Neural cell (in vitro differentiated cells): Measurements from ENCODE around the gene TNKS1BP1. TPM values are rescaled to one million over a fixed set of nuclear protein-coding genes. Genes with fewer than 3 reads are reported as not detected.
"Not testable (repeated sequence)": the region's sequence is repeated elsewhere in the genome, so short reads cannot be mapped to it uniquely, and the experiment has no call there.

ENCODE experiments used
- H2AFZ ChIP-seq: fragments of 200-600, 300-800 bp; sonication (generic), shearing (Covaris generic); 2 replicates; pipeline ENCODE4 v1.6.0; 2014; ENCODE audit warnings: low read depth, mild to moderate bottlenecking, antibody characterized with exemption, low read length, moderate library complexity
- H3F3A ChIP-seq: fragments of 200-600 bp; shearing (Covaris generic); 2 replicates; pipeline ENCODE4 v1.6.1; 2016; ENCODE audit warnings: mild to moderate bottlenecking, moderate library complexity, mixed read lengths, antibody characterized with exemption, low read length; ENCODE audit not compliant: insufficient read depth, poor library complexity, severe bottlenecking
- H3K27ac ChIP-seq: fragments of 200-600, 300-800 bp; sonication (generic), shearing (Covaris generic); 2 replicates; pipeline ENCODE4 v1.5.1; 2014; ENCODE audit warnings: mild to moderate bottlenecking, low read length, moderate library complexity
- H3K27me3 ChIP-seq: fragments of 300-800, 200-600 bp; sonication (generic), shearing (Covaris generic); 2 replicates; pipeline ENCODE4 v1.6.0; 2014; ENCODE audit warnings: mild to moderate bottlenecking, low read depth, low read length, moderate library complexity; ENCODE audit not compliant: insufficient read depth
- H3K36me3 ChIP-seq: fragments of 300-800, 200-600 bp; sonication (generic), shearing (Covaris generic); 2 replicates; pipeline ENCODE4 v1.5.1; 2014; ENCODE audit warnings: mild to moderate bottlenecking, antibody characterized with exemption, low read length, moderate library complexity; ENCODE audit not compliant: insufficient read depth
- H3K4me2 ChIP-seq: fragments of 300-800, 200-600 bp; sonication (generic), shearing (Covaris generic); 2 replicates; pipeline ENCODE4 v1.6.0; 2014; ENCODE audit warnings: mild to moderate bottlenecking, low read length
- H3K4me3 ChIP-seq: fragments of 300-800, 200-600 bp; sonication (generic), shearing (Covaris generic); 2 replicates; pipeline ENCODE4 v1.5.1; 2014; ENCODE audit warnings: mild to moderate bottlenecking, low read length, moderate library complexity
- H3K79me2 ChIP-seq: fragments of 200-600 bp; shearing (Covaris generic); replicated peaks from 2 replicates; pipeline ENCODE4 v1.6.0; 2014; ENCODE audit warnings: mild to moderate bottlenecking, low read length, moderate library complexity; ENCODE audit not compliant: insufficient read depth
- H3K9ac ChIP-seq: fragments of 300-800, 200-600 bp; sonication (generic), shearing (Covaris generic); 2 replicates; pipeline ENCODE4 v1.6.1; 2016; ENCODE audit warnings: mild to moderate bottlenecking, low read length, mixed read lengths
- H3K9me2 ChIP-seq: fragments of 200-600 bp; shearing (Covaris generic); 2 replicates; pipeline ENCODE4 v1.6.1; 2016; ENCODE audit warnings: mild to moderate bottlenecking, low read length, mixed read lengths; ENCODE audit not compliant: insufficient read depth
- H3K9me3 ChIP-seq: fragments of 200-600, 300-800 bp; sonication (generic), shearing (Covaris generic); 2 replicates; pipeline ENCODE4 v1.6.1; 2016; ENCODE audit warnings: mild to moderate bottlenecking, mixed run types, low read length, moderate library complexity, mixed read lengths
- H4K20me1 ChIP-seq: fragments of 200-600 bp; shearing (Covaris generic); 2 replicates; pipeline ENCODE4 v1.6.1; 2016; ENCODE audit warnings: mild to moderate bottlenecking, mixed run types; ENCODE audit not compliant: insufficient read depth
- EP300 ChIP-seq: fragments of 450-650 bp; conservative IDR thresholded peaks from 2 replicates; pipeline ENCODE4 v1.6.1; 2014; ENCODE audit warnings: antibody characterized with exemption, mild to moderate bottlenecking, moderate library complexity; ENCODE audit not compliant: poor library complexity, severe bottlenecking
- EZH2 ChIP-seq: fragments of 200-600, 300-800 bp; shearing (Covaris generic), sonication (generic); IDR thresholded peaks from 2 replicates; pipeline ENCODE4 v1.6.1; 2014; ENCODE audit warnings: antibody characterized with exemption, low read length, borderline replicate concordance, mild to moderate bottlenecking; ENCODE audit not compliant: insufficient read depth, poor library complexity, severe bottlenecking
- MXI1 ChIP-seq: fragments of 450-650 bp; conservative IDR thresholded peaks from 2 replicates; pipeline ENCODE4 v1.6.1; 2014; ENCODE audit warnings: antibody characterized with exemption, mild to moderate bottlenecking; ENCODE audit not compliant: poor library complexity, severe bottlenecking
- RAD21 ChIP-seq: fragments of 450-650 bp; conservative IDR thresholded peaks from 2 replicates; pipeline ENCODE4 v1.6.1; 2014; ENCODE audit warnings: antibody characterized with exemption, mild to moderate bottlenecking, moderate library complexity
- SMC3 ChIP-seq: fragments of 450-650 bp; conservative IDR thresholded peaks from 2 replicates; pipeline ENCODE4 v1.6.1; 2014; ENCODE audit warnings: antibody characterized with exemption, mild to moderate bottlenecking, moderate library complexity; ENCODE audit not compliant: poor library complexity
- TAF1 ChIP-seq: IDR thresholded peaks from 2 replicates; pipeline ENCODE4 v1.6.1; 2012; ENCODE audit warnings: low read depth
- polyA plus RNA-seq: library from polyadenylated mRNA; depleted of rRNA; stranded (reverse); fragments of >200 nt; gene quantifications from 2 replicates; pipeline ENCODE4 v1.2.3, GENCODE V29; 2014
- TF ChIP-seq, protein P1 (sequence below): fragments of 450-650 bp; IDR thresholded peaks from 2 replicates; pipeline ENCODE4 v1.5.1; 2014; ENCODE audit warnings: antibody characterized with exemption, mild to moderate bottlenecking, moderate library complexity; ENCODE audit not compliant: poor library complexity, severe bottlenecking
- TF ChIP-seq, protein P2 (sequence below): IDR thresholded peaks from 2 replicates; pipeline ENCODE4 v1.6.1; 2012; ENCODE audit warnings: borderline replicate concordance

TNKS1BP1 gene
- polyA plus RNA-seq, 1 donor from 2014 or later = 8.9 TPM

DNA sequence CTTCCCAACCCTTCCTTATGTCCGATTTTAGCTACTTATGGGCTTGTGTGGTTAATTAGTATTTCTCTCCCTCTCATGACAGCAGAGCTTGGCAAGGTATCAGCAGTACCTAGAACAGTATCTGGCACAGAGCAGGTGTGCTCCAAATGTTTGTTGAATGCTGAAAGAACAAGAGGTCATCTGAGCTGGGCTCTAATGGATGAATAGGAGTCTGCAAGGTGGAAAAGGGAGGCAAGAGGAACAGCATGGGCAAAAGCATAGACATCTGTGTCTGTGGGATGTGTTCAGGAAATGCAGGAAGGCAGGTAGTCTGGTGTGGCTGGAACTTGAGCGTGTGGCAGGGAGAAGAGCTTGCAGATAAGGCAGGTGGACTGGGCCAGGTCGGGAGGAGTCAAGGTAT is 37.2 kb upstream of the TNKS1BP1 start:
- TF ChIP-seq RAD21 (no peak), TAF1 (no peak), MXI1 (no peak), EZH2 (no peak), EP300 (no peak), SMC3 (no peak)
- TF ChIP-seq, protein P1, sequence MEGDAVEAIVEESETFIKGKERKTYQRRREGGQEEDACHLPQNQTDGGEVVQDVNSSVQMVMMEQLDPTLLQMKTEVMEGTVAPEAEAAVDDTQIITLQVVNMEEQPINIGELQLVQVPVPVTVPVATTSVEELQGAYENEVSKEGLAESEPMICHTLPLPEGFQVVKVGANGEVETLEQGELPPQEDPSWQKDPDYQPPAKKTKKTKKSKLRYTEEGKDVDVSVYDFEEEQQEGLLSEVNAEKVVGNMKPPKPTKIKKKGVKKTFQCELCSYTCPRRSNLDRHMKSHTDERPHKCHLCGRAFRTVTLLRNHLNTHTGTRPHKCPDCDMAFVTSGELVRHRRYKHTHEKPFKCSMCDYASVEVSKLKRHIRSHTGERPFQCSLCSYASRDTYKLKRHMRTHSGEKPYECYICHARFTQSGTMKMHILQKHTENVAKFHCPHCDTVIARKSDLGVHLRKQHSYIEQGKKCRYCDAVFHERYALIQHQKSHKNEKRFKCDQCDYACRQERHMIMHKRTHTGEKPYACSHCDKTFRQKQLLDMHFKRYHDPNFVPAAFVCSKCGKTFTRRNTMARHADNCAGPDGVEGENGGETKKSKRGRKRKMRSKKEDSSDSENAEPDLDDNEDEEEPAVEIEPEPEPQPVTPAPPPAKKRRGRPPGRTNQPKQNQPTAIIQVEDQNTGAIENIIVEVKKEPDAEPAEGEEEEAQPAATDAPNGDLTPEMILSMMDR = no peak
- TF ChIP-seq, protein P2, sequence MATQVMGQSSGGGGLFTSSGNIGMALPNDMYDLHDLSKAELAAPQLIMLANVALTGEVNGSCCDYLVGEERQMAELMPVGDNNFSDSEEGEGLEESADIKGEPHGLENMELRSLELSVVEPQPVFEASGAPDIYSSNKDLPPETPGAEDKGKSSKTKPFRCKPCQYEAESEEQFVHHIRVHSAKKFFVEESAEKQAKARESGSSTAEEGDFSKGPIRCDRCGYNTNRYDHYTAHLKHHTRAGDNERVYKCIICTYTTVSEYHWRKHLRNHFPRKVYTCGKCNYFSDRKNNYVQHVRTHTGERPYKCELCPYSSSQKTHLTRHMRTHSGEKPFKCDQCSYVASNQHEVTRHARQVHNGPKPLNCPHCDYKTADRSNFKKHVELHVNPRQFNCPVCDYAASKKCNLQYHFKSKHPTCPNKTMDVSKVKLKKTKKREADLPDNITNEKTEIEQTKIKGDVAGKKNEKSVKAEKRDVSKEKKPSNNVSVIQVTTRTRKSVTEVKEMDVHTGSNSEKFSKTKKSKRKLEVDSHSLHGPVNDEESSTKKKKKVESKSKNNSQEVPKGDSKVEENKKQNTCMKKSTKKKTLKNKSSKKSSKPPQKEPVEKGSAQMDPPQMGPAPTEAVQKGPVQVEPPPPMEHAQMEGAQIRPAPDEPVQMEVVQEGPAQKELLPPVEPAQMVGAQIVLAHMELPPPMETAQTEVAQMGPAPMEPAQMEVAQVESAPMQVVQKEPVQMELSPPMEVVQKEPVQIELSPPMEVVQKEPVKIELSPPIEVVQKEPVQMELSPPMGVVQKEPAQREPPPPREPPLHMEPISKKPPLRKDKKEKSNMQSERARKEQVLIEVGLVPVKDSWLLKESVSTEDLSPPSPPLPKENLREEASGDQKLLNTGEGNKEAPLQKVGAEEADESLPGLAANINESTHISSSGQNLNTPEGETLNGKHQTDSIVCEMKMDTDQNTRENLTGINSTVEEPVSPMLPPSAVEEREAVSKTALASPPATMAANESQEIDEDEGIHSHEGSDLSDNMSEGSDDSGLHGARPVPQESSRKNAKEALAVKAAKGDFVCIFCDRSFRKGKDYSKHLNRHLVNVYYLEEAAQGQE = no peak
- no peak overlapping the region for H3K27ac ChIP-seq
- no peaks in the 10 kb centered on the region for H3F3A ChIP-seq
- no peak overlapping the region for H3K9ac ChIP-seq
- H3K27me3 ChIP-seq = no peaks in the 10 kb centered on the region
- no peaks in the 10 kb centered on the region for H3K9me3 ChIP-seq
- H4K20me1 ChIP-seq = no peaks in the 10 kb centered on the region
- no peak overlapping the region for H3K4me3 ChIP-seq
- H3K79me2 ChIP-seq = no peaks in the 10 kb centered on the region
- no peak overlapping the region for H3K4me2 ChIP-seq
- no peaks in the 10 kb centered on the region for H3K9me2 ChIP-seq
- no peaks in the 10 kb centered on the region for H3K36me3 ChIP-seq
- H2AFZ ChIP-seq = no peak overlapping the region

DNA sequence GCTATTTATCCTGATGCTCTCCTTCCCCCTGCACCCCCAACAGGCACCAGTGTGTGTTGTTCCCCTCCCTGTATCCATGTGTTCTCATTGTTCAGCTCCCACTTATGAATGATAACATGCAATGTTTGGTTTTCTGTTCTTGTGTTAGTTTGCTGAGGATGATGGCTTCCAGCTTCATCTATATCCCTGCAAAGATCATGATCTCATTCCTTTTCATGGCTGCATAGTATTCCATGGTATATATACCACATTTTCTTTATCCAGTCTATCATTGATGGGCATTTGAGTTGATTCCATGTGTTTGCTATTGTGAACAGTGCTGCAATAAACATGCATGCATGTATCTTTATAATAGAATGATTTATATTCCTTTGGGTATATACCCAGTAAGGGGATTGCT is 36.7 kb upstream of the TNKS1BP1 start:
- H2AFZ ChIP-seq, H3K4me3 ChIP-seq, H4K20me1 ChIP-seq, H3K4me2 ChIP-seq, H3F3A ChIP-seq, H3K9me2 ChIP-seq, H3K9me3 ChIP-seq, H3K9ac ChIP-seq, H3K36me3 ChIP-seq, H3K27me3 ChIP-seq, H3K27ac ChIP-seq, H3K79me2 ChIP-seq: not testable (repeated sequence)

DNA sequence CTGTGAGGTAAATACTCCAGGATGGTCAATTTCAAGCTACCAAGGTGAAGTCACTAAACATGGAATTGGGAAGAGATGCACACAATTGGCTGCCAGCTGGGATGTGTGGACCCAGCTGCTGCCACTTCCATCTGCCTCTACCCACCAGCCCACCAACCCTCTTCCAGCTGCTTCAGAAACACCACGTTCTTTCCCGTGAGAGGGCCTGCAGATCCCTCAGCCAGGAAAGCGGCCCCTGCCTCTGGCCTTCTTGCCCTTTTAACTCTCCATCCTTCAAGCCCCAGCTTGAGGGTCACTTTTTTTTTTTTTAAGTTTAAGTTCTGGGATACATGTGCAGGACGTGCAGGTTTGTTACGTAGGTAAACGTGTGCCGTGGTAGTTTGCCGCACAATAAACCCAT is 36.2 kb upstream of the TNKS1BP1 start:
- Histone ChIP-seq H3K27ac (no peak overlapping the region), H3K27me3 (no peaks in the 10 kb centered on the region), H3K9me2 (no peaks in the 10 kb centered on the region), H4K20me1 (no peaks in the 10 kb centered on the region), H3F3A (no peaks in the 10 kb centered on the region), H3K36me3 (no peaks in the 10 kb centered on the region), H3K4me3 (no peak overlapping the region), H3K9me3 (no peaks in the 10 kb centered on the region), H3K4me2 (no peak overlapping the region), H3K79me2 (no peaks in the 10 kb centered on the region), H2AFZ (no peak overlapping the region), H3K9ac (no peak overlapping the region)
- TF ChIP-seq, protein P1 = no peak
